GM18861 (cell line): ENCODE measurements around the gene ZNF416.

Experiments
- ATAC-seq: cut with Tn5 transposase; IDR thresholded peaks from one replicate; pipeline ENCODE4 v1.9.1; 2021; ENCODE audit not compliant: unreplicated experiment

ZNF416 gene

GRCh38 chr19:57578487-57579205, at the start of gene ZNF416:
TSS of gene ZNF416 (minus strand) at chr19:57578911. CDS start at chr19:57578704, 207 bp downstream.
- peak; percentile 84 for ATAC-seq

DNA sequence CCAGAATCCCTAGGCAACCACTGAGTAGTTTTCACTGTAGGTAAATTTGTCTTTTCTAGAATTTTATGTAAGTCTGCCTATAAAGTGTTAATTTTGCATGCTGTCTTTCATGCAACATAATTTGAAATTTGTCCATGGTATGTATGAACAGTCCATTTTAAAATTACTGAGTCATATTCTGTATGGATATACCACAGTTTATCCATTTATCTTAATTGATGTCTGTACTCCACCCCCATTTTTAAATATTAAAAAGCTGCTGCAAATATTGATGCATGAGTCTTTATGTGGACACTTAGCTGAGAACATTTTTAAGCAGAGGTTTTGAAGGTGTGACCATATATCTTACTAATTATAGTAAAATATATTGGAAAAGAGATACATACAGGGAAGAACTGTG, 44.4 kb upstream of the ZNF416 start:
- ATAC-seq, result no peak

- ATAC-seq, result no peak
These were observed 42.1 kb upstream of the ZNF416 start for GRCh38 chr19:57620673-57621348.

- ATAC-seq, result no peak
These were observed 36.6 kb upstream of the ZNF416 start for GRCh38 chr19:57615346-57615745.

DNA sequence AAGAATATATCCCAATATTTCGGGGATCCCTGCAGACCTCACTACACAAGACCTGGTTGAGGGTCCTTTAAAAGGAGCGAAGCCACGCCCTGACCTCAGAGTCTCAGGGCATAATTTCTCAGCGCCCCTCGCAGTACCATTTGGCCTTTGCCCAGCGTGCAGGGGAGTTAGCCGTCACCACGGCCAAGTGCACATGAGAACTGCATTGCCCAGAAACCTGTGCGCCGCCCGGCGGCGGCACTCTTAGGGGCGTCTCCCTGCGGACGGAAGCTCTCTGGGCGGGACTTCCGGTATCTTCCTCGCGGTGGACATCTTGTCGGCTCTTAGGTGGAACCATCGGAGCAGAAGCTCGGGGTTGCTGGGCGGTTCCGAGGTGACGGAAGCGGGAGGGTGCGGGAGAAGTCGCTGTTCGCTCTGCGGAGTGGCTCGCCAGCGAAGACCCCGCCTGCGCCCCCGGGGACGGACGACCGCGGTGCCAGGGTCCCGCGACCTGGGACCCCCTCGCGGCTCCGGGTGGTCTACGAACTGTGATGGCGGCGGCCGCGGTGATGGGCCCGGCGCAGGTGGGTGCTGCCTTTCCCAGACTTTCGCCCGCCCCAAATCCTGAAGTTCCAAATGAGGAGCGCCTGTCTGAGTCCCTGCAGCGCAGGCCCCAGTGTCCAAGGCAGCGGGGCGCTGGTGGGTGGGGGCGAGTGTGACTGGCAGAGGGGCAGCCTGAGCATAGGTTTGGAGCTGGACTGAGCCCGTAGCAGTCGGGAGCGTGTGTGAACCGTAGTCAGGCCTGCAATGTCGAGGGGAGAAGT, 35.4 kb upstream of the ZNF416 start, which contains the start of gene ZNF134:
Gene ZNF134 (plus strand): TSS at position 302 of the 803 bp plus-strand sequence. CDS start 5,227 bp downstream, outside the sequence.
- ATAC-seq, result peak; percentile 87

- ATAC-seq, result no peak
These were observed 32.4 kb upstream of the ZNF416 start for GRCh38 chr19:57611113-57611512.

DNA sequence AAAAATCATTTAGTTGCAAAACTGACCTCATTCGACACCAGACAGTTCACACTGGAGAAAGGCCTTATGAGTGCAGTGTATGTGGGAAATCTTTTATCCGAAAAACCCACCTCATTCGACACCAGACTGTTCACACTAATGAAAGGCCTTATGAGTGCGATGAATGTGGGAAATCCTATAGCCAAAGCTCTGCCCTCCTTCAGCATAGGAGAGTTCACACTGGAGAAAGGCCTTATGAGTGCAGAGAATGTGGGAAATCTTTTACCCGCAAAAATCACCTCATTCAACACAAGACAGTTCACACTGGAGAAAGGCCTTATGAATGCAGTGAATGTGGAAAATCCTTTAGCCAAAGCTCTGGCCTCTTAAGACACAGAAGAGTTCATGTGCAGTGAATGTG, 28.2 kb upstream of the ZNF416 start:
- ATAC-seq, result no peak

DNA sequence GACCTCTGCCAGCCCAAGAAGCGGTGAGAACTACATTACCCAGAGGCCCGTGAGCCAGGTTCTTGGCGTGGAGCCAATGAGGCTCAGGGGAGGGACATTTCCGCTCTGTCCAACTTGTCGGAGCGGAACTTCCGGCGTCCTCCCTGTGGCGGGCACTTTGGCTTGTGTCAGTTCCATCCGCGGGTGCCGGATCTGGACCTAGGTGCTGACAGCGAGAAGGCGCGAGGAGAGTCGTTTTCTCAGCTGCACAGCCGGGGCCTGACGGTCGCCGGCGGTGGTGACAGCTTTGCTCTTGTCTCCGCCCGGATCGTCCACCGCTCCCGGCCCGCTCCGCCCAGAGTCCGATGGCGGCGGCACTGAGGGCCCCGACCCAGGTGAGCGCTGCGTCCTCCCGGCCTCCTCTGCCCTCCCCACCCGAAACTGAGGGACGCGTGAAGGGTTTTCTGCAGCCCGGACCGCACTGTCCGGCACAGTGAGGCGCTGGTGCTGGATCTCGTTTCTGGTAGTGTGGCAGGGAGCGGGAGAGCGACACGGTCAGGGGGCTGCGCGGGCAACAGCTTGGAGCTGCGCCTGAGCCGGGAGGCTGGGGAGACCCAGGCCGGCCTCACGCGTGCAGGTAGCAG, 21.2 kb upstream of the ZNF416 start, which contains the start of gene ZNF530:
Gene ZNF530 (plus strand): TSS at position 125 of the 623 bp plus-strand sequence. CDS start 4,461 bp downstream, outside the sequence.
- peak; percentile 82 for ATAC-seq

DNA sequence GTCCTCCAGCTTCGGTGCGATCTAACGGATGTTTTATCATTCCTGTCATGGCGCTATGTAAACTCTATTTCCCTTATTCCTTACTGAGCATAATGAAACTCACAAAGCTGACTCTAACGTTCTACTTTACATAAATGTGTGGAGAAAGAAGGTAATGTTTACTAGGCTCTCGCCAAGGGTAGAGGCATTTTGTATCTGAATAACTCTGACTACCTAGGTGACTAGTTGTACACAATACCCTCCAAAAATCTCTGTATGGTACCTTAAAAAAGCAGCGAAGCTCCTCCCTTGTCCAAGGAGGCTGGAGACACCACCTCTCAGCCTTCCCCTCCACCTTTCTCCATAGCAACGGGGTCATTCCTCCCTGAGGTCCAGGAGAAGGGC, 20.7 kb upstream of the ZNF416 start:
- ATAC-seq, result no peak

GRCh38 chr19:57587529-57587928, 8.8 kb upstream of the ZNF416 start:
- ATAC-seq, result no peak

- ATAC-seq, result no peak
These were observed 5.1 kb upstream of the ZNF416 start, which contains the start of gene ZIK1 for GRCh38 chr19:57583521-57584416. TSS of gene ZIK1 (plus strand) at chr19:57584145. CDS start at chr19:57584357, 212 bp downstream.

- ATAC-seq, result no peak
These were observed 4.4 kb upstream of the ZNF416 start for GRCh38 chr19:57583104-57583520.

DNA sequence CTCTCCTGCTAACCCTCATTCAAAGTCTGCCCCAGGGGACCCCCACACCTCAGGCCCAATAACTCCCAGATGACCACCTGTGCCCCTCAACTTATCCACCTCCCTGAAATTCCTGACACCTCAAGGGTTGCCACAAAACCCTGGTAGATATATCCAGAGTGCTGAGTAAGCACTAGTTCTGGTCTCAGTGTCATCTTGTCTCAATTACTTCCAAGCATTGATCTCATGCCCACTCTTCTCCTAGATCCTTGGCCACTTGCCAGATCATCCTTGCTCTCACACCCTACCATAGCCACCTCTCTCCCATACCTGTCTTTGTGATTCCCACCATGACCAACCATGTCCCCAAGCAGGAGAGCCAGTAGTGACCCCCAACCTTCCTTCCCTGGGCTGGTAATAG, 2.0 kb downstream of the ZNF416 start:
- no peak for ATAC-seq

DNA sequence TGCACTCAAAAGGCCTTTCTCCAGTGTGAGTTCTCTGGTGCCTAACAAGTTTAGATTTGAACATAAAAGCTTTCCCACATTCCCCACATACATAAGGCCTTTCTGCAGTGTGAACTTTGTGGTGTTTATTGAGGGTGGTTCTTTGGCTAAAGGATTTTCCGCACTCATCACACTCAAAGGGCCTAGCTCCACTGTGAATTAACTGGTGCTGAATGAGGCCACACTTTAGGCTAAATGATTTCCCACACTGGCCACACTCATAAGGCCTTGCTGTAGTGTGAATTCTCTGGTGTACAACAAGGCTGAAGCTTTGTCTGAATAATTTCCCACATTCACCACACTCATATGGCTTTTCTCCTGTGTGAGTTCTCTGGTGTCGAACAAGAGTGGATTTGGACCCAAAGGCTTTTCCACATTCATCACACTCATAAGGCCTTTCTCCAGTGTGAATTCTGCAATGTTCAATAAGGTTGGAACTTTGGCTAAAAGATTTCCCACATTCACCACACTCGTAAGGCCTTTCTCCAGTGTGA, 6.2 kb downstream of the ZNF416 start:
- ATAC-seq, result no peak

DNA sequence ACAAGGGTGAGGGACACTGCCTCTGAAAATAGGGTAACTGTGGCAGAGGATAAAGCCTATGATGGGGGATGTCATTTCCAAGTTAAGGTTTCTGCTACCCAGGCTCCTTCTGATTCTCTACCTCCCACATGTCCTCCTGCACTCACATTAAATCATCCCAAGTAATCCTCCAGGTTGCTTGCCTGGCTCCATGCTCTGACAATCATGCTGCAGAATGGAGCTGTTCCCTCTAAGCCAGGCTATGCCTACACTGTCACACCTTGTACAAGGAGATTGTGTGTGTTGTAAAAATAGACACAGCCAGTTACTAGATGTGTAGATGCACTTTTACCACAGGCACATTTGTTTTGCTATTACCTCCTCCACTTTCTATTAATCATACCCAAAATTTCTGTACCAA, 8.0 kb downstream of the ZNF416 start:
- no peak for ATAC-seq

- no peak for ATAC-seq
These were observed 12.1 kb downstream of the ZNF416 start for GRCh38 chr19:57566396-57567265.

DNA sequence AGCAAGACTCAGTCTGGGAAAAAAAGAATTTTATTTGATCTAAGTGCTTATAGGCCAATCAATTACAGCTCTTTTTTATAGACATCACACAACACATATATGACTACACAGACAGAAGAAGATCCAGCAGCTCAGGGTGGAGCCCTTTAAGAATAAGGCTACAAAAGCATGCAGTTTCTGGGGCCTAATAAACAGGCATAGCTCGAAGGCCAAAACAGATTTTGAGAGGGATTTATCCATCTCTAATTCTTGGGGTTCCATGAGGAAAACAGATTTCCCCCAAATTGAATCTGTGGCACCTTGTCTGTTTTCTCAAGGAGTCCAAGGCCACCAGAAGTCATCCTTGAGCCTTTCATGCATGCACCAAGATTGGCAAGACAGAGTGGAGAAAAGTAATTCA, 15.2 kb downstream of the ZNF416 start:
- no peak for ATAC-seq

DNA sequence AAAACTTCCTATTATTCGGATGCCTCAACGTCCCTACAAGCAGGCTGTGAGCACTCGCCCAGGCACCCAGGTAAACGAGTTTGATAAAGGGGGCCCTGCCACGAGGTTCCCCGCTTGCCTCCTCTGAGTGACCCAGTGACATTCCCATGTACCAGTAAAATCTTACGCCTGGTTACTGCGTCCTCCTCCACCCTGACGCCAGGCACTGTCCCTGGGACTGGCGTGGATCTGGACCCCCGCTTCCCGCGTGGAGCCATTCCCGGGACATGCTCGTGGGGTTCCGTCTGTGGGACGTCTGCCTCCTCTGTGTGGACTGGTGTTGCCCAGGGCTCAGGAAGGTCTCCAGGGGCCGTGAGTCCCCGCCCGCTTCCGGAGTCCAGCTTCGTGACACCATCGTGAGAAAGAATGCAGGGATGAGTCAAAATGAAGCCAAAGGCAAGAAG, 18.6 kb downstream of the ZNF416 start:
- peak; percentile 4 for ATAC-seq
